Ascending aorta (tissue), 2 donors: ENCODE data around the gene TMEM109. TPM values are rescaled to one million over a fixed set of nuclear protein-coding genes. Genes with fewer than 3 reads are reported as not detected.

Source experiments
- DNase-seq, 2 donors: peaks; one replicate each; pipeline ENCODE4 v3.0.0-alpha.2; 2019; ENCODE audit warnings: low spot score in 2 of 2
- H3K27ac ChIP-seq, 2 donors: fragments of 200-600 bp; sonication (generic); one replicate each; pipeline ENCODE4 v1.5.1; 2016 to 2017; ENCODE audit warnings: mild to moderate bottlenecking in 1 of 2
- H3K27me3 ChIP-seq: fragments of 200-600 bp; sonication (generic); one replicate; pipeline ENCODE4 v1.5.1; 2017
- H3K36me3 ChIP-seq, 2 donors: fragments of 200-600 bp; sonication (generic); one replicate each; pipeline ENCODE4 v1.5.1; 2016
- H3K4me1 ChIP-seq, 2 donors: fragments of 200-600 bp; sonication (generic); one replicate each; pipeline ENCODE4 v1.5.1; 2016 to 2017; ENCODE audit warnings: mild to moderate bottlenecking in 1 of 2
- H3K4me3 ChIP-seq, 2 donors: fragments of 200-600 bp; sonication (generic); one replicate each; pipeline ENCODE4 v1.5.1; 2016 to 2017; ENCODE audit warnings: mild to moderate bottlenecking in 1 of 2
- H3K9me3 ChIP-seq, 2 donors: fragments of 200-600 bp; sonication (generic); one replicate each; pipeline ENCODE4 v1.5.1; 2016
- intact Hi-C: fragments of 100-400 bp; cut with DNase I; formaldehyde crosslinking; loops from one replicate; pipeline ENCODE4 v1.15.1; 2023
- total RNA-seq: library from RNA; depleted of rRNA; stranded (reverse); fragments of >200 nt; gene quantifications from one replicate; pipeline ENCODE4 v1.1.0, GENCODE V29; 2016
- TF ChIP-seq, protein P1 (sequence below), 3 experiments: fragments of 200-600 bp in 2 of 3; fragments of 450-650 bp in 1 of 3; sonication (generic) in 2 of 3; IDR thresholded peaks; one replicate each; pipeline ENCODE4 v1.5.1; 2016 to 2019; ENCODE audit warnings: antibody characterized with exemption in 3 of 3, mild to moderate bottlenecking in 1 of 3, moderate library complexity in 1 of 3

The TMEM109 gene
- total RNA-seq, 1 donor from 2014 or later = 238 TPM

DNA sequence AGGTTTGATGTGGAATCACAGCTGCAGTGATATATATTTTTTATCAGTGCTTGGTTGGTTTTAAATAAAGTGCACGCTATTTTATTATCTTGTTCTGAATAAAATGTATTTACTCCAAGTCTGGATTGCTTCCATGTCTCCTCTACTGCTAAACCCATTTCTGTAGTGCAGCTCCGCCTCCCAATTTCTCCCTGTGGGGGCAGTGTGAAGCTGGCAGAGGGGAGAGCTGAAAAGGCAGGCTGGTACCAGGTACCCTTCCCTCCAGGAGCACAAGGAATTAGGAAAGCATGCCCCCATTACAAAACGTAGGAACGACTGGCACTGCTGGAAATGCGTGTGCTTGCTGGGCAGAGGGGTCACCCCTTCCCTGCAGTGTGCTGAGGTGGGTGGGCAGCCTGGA is 9.4 kb downstream of the TMEM109 start:
- peaks cover 33 to 40% of the 10 kb centered on the region in 2 donors for H3K36me3 ChIP-seq
- H3K4me1 ChIP-seq = peaks cover 8 to 15% of the 10 kb centered on the region in 2 donors
- H3K27ac ChIP-seq = no peak overlapping the region
- intact Hi-C loops = no loop called here
- no peak overlapping the region for H3K4me3 ChIP-seq
- DNase-seq = no peak
- no peaks in the 10 kb centered on the region for H3K27me3 ChIP-seq
- H3K9me3 ChIP-seq = no peaks in the 10 kb centered on the region
- TF ChIP-seq, protein P1, sequence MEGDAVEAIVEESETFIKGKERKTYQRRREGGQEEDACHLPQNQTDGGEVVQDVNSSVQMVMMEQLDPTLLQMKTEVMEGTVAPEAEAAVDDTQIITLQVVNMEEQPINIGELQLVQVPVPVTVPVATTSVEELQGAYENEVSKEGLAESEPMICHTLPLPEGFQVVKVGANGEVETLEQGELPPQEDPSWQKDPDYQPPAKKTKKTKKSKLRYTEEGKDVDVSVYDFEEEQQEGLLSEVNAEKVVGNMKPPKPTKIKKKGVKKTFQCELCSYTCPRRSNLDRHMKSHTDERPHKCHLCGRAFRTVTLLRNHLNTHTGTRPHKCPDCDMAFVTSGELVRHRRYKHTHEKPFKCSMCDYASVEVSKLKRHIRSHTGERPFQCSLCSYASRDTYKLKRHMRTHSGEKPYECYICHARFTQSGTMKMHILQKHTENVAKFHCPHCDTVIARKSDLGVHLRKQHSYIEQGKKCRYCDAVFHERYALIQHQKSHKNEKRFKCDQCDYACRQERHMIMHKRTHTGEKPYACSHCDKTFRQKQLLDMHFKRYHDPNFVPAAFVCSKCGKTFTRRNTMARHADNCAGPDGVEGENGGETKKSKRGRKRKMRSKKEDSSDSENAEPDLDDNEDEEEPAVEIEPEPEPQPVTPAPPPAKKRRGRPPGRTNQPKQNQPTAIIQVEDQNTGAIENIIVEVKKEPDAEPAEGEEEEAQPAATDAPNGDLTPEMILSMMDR (IDR thresholded peaks at IDR 0.05) = no peak

DNA sequence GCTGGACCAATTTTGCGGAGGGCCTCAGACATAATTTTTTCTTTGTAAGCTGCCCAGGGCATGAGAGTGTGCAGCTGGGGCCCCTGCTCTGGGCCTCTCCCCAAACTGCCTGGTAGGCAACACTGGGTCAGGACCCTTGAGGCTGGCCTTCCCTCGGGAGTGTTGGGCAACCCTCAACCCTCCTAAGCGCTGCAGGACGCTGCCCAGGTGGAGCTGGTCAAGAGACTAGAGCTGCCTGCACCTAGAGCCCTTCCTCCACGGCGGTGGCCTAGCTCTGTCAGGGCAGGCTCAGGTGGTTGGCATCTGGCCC is 9.8 kb downstream of the TMEM109 start:
- intact Hi-C loops = no loop called here
- peaks cover 8 to 15% of the 10 kb centered on the region in 2 donors for H3K4me1 ChIP-seq

DNA sequence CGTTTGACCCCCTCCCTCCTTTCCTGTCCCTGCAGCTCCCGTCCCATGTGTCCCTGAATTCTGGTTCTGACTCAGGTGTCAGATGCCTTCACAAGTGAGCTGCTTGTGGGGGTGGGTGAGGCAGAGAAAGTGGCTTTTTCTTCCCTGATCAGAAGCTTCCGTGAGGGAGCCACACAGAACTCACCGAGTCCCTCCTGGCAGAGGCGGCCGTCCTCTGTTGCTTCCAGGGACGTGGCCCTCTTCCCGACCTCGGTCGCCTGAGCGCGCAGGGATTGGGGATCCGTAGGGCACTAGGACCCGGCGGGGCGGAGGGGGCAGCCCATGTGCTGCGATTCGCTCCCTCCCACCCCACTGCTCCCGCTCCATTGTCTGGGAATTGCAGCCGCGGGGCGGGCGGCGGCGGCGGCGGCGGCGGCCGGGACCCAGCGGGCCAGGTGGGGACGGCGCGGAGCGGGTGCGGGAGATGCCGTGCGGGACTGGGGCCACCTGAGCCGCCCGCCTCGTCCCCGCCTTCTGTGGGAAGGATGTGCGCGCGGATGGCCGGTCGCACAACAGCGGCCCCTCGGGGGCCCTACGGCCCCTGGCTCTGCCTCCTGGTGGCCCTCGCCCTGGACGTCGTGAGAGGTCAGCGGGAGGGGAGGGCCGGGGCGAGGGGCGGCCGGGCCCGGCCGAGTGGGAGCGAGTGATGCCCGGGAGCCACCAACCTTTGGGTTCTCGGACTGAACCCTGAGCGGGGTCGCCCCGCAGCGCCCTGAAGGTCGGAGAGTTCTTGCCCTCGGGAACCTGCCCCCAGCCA is 10.3 kb downstream of the TMEM109 start, which contains the start of gene TMEM132A:
Gene TMEM132A, plus strand, starts transcription at position 351 of the 796 bp plus-strand sequence. Its CDS starts 174 bp downstream, at position 525.
- H3K9me3 ChIP-seq = no peaks in the 10 kb centered on the region
- H3K27me3 ChIP-seq = no peaks in the 10 kb centered on the region
- H3K36me3 ChIP-seq = peaks cover 33 to 40% of the 10 kb centered on the region in 2 donors
- TF ChIP-seq, protein P1 (IDR thresholded peaks at IDR 0.05) = no peak
- intact Hi-C loops = no loop called here
- peaks cover 8 to 11% of the 10 kb centered on the region in 2 donors for H3K4me1 ChIP-seq
- no peak within 1 kb of the TSS for H3K27ac ChIP-seq
- H3K4me3 ChIP-seq = peak within 1 kb of the TSS; percentile 77 to 80
- DNase-seq = peak in 1 of 2 donors; percentile 79

More for the DNA sequence above, 9.8 kb downstream of the TMEM109 start:
- Histone ChIP-seq H3K9me3 (no peaks in the 10 kb centered on the region), H3K36me3 (peaks cover 33 to 40% of the 10 kb centered on the region in 2 donors), H3K27ac (no peak overlapping the region), H3K4me3 (peak overlapping the region; percentile 77 to 80), H3K27me3 (no peaks in the 10 kb centered on the region)
- TF ChIP-seq, protein P1 (IDR thresholded peaks at IDR 0.05) = no peak
- no peak for DNase-seq

GRCh38 chr11:60924906-60925853 is 11.2 kb downstream of the TMEM109 start:
- intact Hi-C loops = no loop called here
- Histone ChIP-seq H3K4me1 (peaks cover 8 to 11% of the 10 kb centered on the region in 2 donors), H3K27me3 (no peaks in the 10 kb centered on the region), H3K27ac (no peak overlapping the region), H3K4me3 (peak overlapping the region; percentile 77 to 80), H3K9me3 (no peaks in the 10 kb centered on the region), H3K36me3 (peaks cover 27 to 33% of the 10 kb centered on the region in 2 donors)
- TF ChIP-seq, protein P1 (IDR thresholded peaks at IDR 0.05) = no peak
- no peak for DNase-seq

DNA sequence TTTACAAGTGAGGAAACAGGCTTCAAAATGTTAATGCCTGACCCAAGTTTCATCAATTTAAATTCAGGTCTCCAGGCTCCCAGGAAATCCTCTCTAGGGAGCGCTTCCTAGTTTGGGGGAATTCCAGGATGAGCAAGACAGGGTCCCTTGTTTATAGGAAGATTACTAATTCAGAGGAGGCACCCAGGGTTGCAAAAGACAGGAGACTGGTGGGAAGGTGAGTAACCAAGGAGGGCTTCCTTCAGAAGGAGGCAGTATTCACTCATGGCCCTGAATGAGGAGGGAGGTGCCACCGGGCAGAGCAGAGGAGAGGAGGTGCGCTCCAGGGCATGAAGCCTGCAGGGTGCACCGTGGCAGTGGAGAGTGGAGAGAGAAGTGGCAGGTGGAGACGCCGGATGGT is 11.9 kb downstream of the TMEM109 start:
- Histone ChIP-seq H3K9me3 (no peaks in the 10 kb centered on the region), H3K27me3 (no peaks in the 10 kb centered on the region), H3K4me3 (no peak overlapping the region), H3K4me1 (peaks cover 8 to 11% of the 10 kb centered on the region in 2 donors), H3K36me3 (peaks cover 22 to 26% of the 10 kb centered on the region in 2 donors), H3K27ac (no peak overlapping the region)
- intact Hi-C loops = no loop called here
- DNase-seq = no peak
- TF ChIP-seq, protein P1 (IDR thresholded peaks at IDR 0.05) = no peak
